ENCODE results near the gene IGF2BP1. TPM values are rescaled to one million over a fixed set of nuclear protein-coding genes. Genes with fewer than 3 reads are reported as not detected.

IGF2BP1 gene
- not detected for total RNA-seq

- intact Hi-C loops (cut with DNase I; ENCODE audit: low total_unique reads) = no loop called here
- WGBS, 2 donors = 3% methylated on average over 38 to 60 of the region's 62 CpGs
- TF ChIP-seq, protein P1, sequence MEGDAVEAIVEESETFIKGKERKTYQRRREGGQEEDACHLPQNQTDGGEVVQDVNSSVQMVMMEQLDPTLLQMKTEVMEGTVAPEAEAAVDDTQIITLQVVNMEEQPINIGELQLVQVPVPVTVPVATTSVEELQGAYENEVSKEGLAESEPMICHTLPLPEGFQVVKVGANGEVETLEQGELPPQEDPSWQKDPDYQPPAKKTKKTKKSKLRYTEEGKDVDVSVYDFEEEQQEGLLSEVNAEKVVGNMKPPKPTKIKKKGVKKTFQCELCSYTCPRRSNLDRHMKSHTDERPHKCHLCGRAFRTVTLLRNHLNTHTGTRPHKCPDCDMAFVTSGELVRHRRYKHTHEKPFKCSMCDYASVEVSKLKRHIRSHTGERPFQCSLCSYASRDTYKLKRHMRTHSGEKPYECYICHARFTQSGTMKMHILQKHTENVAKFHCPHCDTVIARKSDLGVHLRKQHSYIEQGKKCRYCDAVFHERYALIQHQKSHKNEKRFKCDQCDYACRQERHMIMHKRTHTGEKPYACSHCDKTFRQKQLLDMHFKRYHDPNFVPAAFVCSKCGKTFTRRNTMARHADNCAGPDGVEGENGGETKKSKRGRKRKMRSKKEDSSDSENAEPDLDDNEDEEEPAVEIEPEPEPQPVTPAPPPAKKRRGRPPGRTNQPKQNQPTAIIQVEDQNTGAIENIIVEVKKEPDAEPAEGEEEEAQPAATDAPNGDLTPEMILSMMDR (IDR thresholded peaks at IDR 0.05) = no peak
- no peak for TF ChIP-seq POLR2A (IDR thresholded peaks at IDR 0.05)
- peak in 1 of 2 donors; percentile 82 for DNase-seq (ENCODE audit: low spot score in 2 of 2)
- peak within 1 kb of the TSS; percentile 11 for H3K4me3 ChIP-seq (ENCODE audit: low read depth, poor library complexity, severe bottlenecking)
Observed at GRCh38 chr17:48997103-48997826, at the start of gene IGF2BP1. TSS of gene IGF2BP1 (plus strand) at chr17:48997385. CDS start at chr17:48997746, 361 bp downstream.

GRCh38 chr17:48951572-48951971, 45.6 kb upstream of the IGF2BP1 start:
- DNase-seq (ENCODE audit: low spot score in 2 of 2) = no peak
- TF ChIP-seq POLR2A (IDR thresholded peaks at IDR 0.05) = no peak
- TF ChIP-seq, protein P1 (IDR thresholded peaks at IDR 0.05) = no peak
- intact Hi-C loops (cut with DNase I; ENCODE audit: low total_unique reads) = no loop called here
- H3K4me3 ChIP-seq (ENCODE audit: low read depth, poor library complexity, severe bottlenecking) = no peak overlapping the region
- 73 to 76% methylated on average over 5 of the region's 5 CpGs for WGBS, 2 donors

- TF ChIP-seq, protein P1 (IDR thresholded peaks at IDR 0.05) = no peak
- TF ChIP-seq POLR2A (IDR thresholded peaks at IDR 0.05) = no peak
- DNase-seq (ENCODE audit: low spot score in 2 of 2) = no peak
- H3K4me3 ChIP-seq (ENCODE audit: low read depth, poor library complexity, severe bottlenecking) = no peak overlapping the region
- WGBS, 2 donors = 27 to 36% methylated on average over 5 of the region's 5 CpGs
- intact Hi-C loops (cut with DNase I; ENCODE audit: low total_unique reads) = no loop called here
Observed at GRCh38 chr17:48952904-48953303, 44.3 kb upstream of the IGF2BP1 start.

DNA sequence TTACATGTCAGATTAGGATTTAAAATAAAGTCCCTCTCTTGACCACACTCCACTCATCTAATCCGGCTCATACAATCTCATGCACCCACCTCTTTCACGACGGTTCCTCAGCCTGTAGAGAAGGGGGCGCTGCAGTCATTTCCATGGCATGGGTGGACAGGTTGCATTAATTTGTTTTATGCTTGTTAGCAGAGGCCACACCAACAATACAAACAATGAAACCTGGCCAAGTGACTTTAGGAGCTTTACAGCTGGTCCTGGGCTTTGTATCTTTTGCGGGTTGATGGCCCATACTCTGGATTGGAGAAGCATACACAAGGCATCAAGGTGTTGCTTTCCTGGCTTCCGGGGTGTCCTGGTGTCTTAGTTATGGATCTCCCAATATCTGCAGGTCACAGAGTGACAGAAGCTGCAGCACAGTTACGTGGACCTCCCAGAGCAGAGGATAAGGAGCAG, 42.9 kb upstream of the IGF2BP1 start:
- intact Hi-C loops (cut with DNase I; ENCODE audit: low total_unique reads) = no loop called here
- no peak overlapping the region for H3K4me3 ChIP-seq (ENCODE audit: low read depth, poor library complexity, severe bottlenecking)
- no peak for DNase-seq (ENCODE audit: low spot score in 2 of 2)
- TF ChIP-seq POLR2A (IDR thresholded peaks at IDR 0.05) = no peak
- TF ChIP-seq, protein P1 (IDR thresholded peaks at IDR 0.05) = no peak
- 40 to 43% methylated on average over 7 of the region's 7 CpGs for WGBS, 2 donors

DNA sequence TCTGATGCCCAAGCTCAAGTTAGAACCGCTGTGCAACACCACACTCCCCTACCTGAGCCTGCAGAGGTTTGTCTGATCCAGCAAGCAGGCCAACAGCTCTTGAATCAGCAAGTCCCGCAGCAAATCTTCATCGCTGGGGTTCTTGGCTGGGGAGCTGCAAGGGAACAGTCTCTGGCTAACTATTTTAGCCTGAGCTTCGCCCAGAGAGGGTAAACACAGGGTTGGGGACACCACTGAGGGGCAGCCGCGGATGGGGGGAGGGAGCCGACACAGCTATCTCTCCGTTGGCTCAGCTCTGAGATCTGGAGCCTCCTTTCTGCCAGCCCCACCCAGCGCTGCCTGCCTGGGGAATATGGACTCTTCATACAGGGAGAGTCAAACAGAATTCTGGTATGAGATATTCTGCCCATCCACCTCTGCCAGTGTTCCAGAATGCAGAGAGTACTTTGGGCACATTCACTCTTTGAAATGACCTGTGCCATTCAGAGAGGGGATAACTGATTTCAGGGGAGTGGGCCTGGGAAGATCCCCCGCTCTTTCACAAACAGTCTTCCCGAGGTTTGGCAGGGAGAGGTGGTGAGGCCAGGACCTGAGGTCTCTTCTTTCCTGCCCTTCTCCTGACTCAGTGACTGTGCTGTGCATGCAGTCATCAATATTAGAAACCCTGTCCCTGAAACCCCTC, 36.2 kb upstream of the IGF2BP1 start:
- whole genome bisulfite sequencing, 2 donors = 28 to 29% methylated on average over 11 of the region's 11 CpGs

More for the DNA sequence above, 36.2 kb upstream of the IGF2BP1 start:
- intact Hi-C loops (cut with DNase I; ENCODE audit: low total_unique reads) = no loop called here
- no peak for DNase-seq (ENCODE audit: low spot score in 2 of 2)
- TF ChIP-seq POLR2A (IDR thresholded peaks at IDR 0.05) = no peak
- TF ChIP-seq, protein P1 (IDR thresholded peaks at IDR 0.05) = no peak
- H3K4me3 ChIP-seq (ENCODE audit: low read depth, poor library complexity, severe bottlenecking) = no peak overlapping the region
